Measurements from ENCODE around the gene TMC8. TPM values are rescaled to one million over a fixed set of nuclear protein-coding genes. Genes with fewer than 3 reads are reported as not detected.

TMC8 gene
- total and polyA plus RNA-seq, 2 donors (not counting 3 experiments of a cell fraction or from before 2014, with no cell fraction given) = 0.07 to 1.3 TPM

DNA sequence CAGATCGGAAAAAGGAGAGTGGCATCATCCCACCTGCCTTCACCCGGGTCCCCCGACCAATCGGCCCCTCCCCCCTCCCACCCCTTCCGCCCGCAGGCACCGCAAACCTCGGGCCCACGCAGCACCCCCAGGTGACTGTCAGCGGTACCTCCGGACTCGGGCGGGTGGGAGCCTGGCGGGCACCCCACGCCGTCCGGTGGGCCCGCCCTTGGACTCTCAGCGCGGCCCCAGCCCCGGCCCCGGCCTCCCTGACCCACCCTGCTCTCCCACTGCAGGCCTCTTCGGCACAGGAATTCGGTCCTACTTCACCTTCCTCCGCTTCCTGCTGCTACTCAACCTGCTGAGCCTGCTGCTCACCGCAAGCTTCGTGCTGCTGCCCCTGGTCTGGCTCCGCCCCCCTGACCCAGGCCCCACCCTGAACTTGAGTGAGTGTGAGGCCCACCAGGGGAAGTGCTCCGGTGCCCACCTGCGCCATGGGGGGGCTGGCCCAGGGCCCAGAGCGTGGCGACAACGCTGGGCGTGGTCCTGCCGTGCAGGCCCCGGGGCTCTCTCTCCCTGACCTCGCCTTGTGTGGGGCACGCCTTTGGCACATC is 1.6 kb downstream of the TMC8 start:
- TF ChIP-seq MYC (IDR thresholded peaks at IDR 0.05; ENCODE audit: low read depth, low read length) (no peak), EZH2 (IDR thresholded peaks at IDR 0.05; ENCODE audit: borderline replicate concordance, low read depth, low read length, severe bottlenecking) (peak; percentile 5)
- TF ChIP-seq, protein P1, sequence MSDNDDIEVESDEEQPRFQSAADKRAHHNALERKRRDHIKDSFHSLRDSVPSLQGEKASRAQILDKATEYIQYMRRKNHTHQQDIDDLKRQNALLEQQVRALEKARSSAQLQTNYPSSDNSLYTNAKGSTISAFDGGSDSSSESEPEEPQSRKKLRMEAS (IDR thresholded peaks at IDR 0.05; ENCODE audit: insufficient read depth, insufficient read length) = no peak
- TF ChIP-seq, protein P2, sequence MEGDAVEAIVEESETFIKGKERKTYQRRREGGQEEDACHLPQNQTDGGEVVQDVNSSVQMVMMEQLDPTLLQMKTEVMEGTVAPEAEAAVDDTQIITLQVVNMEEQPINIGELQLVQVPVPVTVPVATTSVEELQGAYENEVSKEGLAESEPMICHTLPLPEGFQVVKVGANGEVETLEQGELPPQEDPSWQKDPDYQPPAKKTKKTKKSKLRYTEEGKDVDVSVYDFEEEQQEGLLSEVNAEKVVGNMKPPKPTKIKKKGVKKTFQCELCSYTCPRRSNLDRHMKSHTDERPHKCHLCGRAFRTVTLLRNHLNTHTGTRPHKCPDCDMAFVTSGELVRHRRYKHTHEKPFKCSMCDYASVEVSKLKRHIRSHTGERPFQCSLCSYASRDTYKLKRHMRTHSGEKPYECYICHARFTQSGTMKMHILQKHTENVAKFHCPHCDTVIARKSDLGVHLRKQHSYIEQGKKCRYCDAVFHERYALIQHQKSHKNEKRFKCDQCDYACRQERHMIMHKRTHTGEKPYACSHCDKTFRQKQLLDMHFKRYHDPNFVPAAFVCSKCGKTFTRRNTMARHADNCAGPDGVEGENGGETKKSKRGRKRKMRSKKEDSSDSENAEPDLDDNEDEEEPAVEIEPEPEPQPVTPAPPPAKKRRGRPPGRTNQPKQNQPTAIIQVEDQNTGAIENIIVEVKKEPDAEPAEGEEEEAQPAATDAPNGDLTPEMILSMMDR (IDR thresholded peaks at IDR 0.05; ENCODE audit: extremely low read depth in 1 of 2, insufficient read depth in 1 of 2, low read depth in 1 of 2, low read length in 2 of 2) = no peak
- Histone ChIP-seq H3K9ac (replicated peaks; ENCODE audit: extremely low read depth, insufficient read depth, low read length) (no peak overlapping the region), H3K4me1 (ENCODE audit: control insufficient read depth, extremely low read depth, insufficient read depth, low read length) (peaks cover 23% of the 10 kb centered on the region), H3K4me2 (ENCODE audit: insufficient read depth, low read length) (no peak overlapping the region), H3K4me3 (replicated peaks in 1 of 3; ENCODE audit: insufficient read depth in 1 of 3, low read depth in 1 of 3, low read length in 3 of 3) (no peak overlapping the region), H3K27me3 (ENCODE audit: control insufficient read depth in 2 of 2, insufficient read depth in 2 of 2, low read length in 2 of 2) (no peaks in the 10 kb centered on the region), H3K9me1 (replicated peaks; ENCODE audit: control insufficient read depth, extremely low read depth, insufficient read depth, low read length) (no peaks in the 10 kb centered on the region), H3K27ac (ENCODE audit: insufficient read depth, low read depth, low read length) (no peak overlapping the region), H3K36me3 (ENCODE audit: control insufficient read depth in 2 of 2, extremely low read depth in 1 of 2, insufficient read depth in 2 of 2, low read length in 2 of 2) (no peaks in the 10 kb centered on the region), H3K9me3 (replicated peaks; ENCODE audit: control insufficient read depth, insufficient read depth, low read length) (no peaks in the 10 kb centered on the region), H3K79me2 (ENCODE audit: control insufficient read depth, insufficient read depth, low read length) (no peaks in the 10 kb centered on the region), H2AFZ (ENCODE audit: low read depth, low read length) (no peak overlapping the region), H4K20me1 (replicated peaks; ENCODE audit: control insufficient read depth, extremely low read depth, insufficient read depth, low read length) (no peaks in the 10 kb centered on the region)
- dilution Hi-C loops (cut with MboI; ENCODE audit: extremely low pct_ligation_motif_present, low sequenced_read_pairs) = no loop called here
- no peak for DNase-seq (ENCODE audit: low read depth, low spot score)
- CTCF ChIA-PET = no interaction called here
- POLR2A ChIA-PET = no interaction called here
- intact Hi-C loops (cut with micrococcal nuclease) = loop anchor here (5.0 kb wide), 1 partner anchor 35 kb away; the partner anchor contains the start of gene SYNGR2
- no TSS peak for BruUV-seq (replicated peaks)
- no peak for FAIRE-seq

DNA sequence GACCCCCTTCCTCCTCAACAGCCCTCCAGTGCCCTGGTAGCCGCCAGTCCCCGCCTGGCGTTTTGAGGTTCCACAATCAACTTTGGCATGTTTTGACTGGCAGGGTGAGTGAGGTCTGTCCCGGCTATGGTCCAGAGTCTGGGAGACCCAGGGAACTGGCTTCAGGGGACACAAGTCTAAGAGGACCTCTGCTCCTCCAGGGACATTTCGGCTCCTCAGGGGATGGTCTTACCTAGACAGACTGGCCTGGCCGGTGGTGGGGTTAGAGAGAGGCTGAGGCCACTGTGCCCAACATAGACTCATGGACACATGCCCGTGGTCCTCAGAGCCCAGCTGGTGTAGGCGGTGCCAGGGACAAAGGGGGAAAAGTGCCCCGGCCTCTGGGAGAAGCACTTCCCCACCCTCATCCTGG is 2.2 kb downstream of the TMC8 start:
- H3K4me3 ChIP-seq (replicated peaks in 1 of 3; ENCODE audit: insufficient read depth in 1 of 3, low read depth in 1 of 3, low read length in 3 of 3) = no peak overlapping the region
- H3K79me2 ChIP-seq (ENCODE audit: control insufficient read depth, insufficient read depth, low read length) = no peaks in the 10 kb centered on the region
- BruUV-seq (replicated peaks) = no TSS peak
- H3K4me2 ChIP-seq (ENCODE audit: insufficient read depth, low read length) = no peak overlapping the region
- intact Hi-C loops (cut with micrococcal nuclease) = loop anchor here (5.0 kb wide), 1 partner anchor 35 kb away; the partner anchor contains the start of gene SYNGR2
- no peak overlapping the region for H2AFZ ChIP-seq (ENCODE audit: low read depth, low read length)
- H3K9me3 ChIP-seq (replicated peaks; ENCODE audit: control insufficient read depth, insufficient read depth, low read length) = no peaks in the 10 kb centered on the region
- H3K27me3 ChIP-seq (ENCODE audit: control insufficient read depth in 2 of 2, insufficient read depth in 2 of 2, low read length in 2 of 2) = no peaks in the 10 kb centered on the region
- DNase-seq (ENCODE audit: low read depth, low spot score) (no peak), FAIRE-seq (no peak)
- H3K9ac ChIP-seq (replicated peaks; ENCODE audit: extremely low read depth, insufficient read depth, low read length) = no peak overlapping the region
- POLR2A ChIA-PET = no interaction called here
- no peaks in the 10 kb centered on the region for H3K36me3 ChIP-seq (ENCODE audit: control insufficient read depth in 2 of 2, extremely low read depth in 1 of 2, insufficient read depth in 2 of 2, low read length in 2 of 2)
- CTCF ChIA-PET = no interaction called here
- dilution Hi-C loops (cut with MboI; ENCODE audit: extremely low pct_ligation_motif_present, low sequenced_read_pairs) = no loop called here
- H3K9me1 ChIP-seq (replicated peaks; ENCODE audit: control insufficient read depth, extremely low read depth, insufficient read depth, low read length) = no peaks in the 10 kb centered on the region
- peaks cover 18% of the 10 kb centered on the region for H3K4me1 ChIP-seq (ENCODE audit: control insufficient read depth, extremely low read depth, insufficient read depth, low read length)
- no peak overlapping the region for H3K27ac ChIP-seq (ENCODE audit: insufficient read depth, low read depth, low read length)
- H4K20me1 ChIP-seq (replicated peaks; ENCODE audit: control insufficient read depth, extremely low read depth, insufficient read depth, low read length) = no peaks in the 10 kb centered on the region
- no peak for TF ChIP-seq POLR2A (IDR thresholded peaks at IDR 0.05; ENCODE audit: low read depth, low read length)
- TF ChIP-seq EZH2 (IDR thresholded peaks at IDR 0.05; ENCODE audit: borderline replicate concordance, low read depth, low read length, severe bottlenecking) = no peak
- TF ChIP-seq JUN (IDR thresholded peaks at IDR 0.05; ENCODE audit: borderline replicate concordance, insufficient read depth, insufficient read length, low read depth) = no peak
- TF ChIP-seq, protein P1 (IDR thresholded peaks at IDR 0.05; ENCODE audit: insufficient read depth, insufficient read length) = no peak
- no peak for TF ChIP-seq POLR2AphosphoS5 (IDR thresholded peaks at IDR 0.05; ENCODE audit: insufficient read depth, low read depth, low read length)
- TF ChIP-seq MYC (IDR thresholded peaks at IDR 0.05; ENCODE audit: low read depth, low read length) = no peak
- TF ChIP-seq FOS (IDR thresholded peaks at IDR 0.05; ENCODE audit: borderline replicate concordance, insufficient read depth, low read length) = no peak
- TF ChIP-seq, protein P2 (IDR thresholded peaks at IDR 0.05; ENCODE audit: extremely low read depth in 1 of 2, insufficient read depth in 1 of 2, low read depth in 1 of 2, low read length in 2 of 2) = no peak
- TF ChIP-seq GATA2 (IDR thresholded peaks at IDR 0.05; ENCODE audit: insufficient read depth, insufficient read length, low read depth, low read length) = no peak
